Natural killer cell treated with Interleukin-12 subunit alpha and Interleukin-12 subunit beta and Interleukin-15 and Interleukin-18, amount 100 ng/mL, for 72 hours (primary cell): Measurements from ENCODE around the gene SLF2. TPM values are rescaled to one million over a fixed set of nuclear protein-coding genes. Genes with fewer than 3 reads are reported as not detected.

Experiments
- ATAC-seq, 2 donors: fragments of 150-1000 bp; cut with Tn5 transposase in 1 of 2; sonication (Bioruptor Pico), chemical (Tn5 transposase) in 1 of 2; 2 replicates each; pipeline ENCODE4 v1.10.0; 2021
- DNase-seq: peaks from one replicate; pipeline ENCODE4 v3.0.0; 2022; ENCODE audit warnings: low spot score
- H3K27ac Mint-ChIP-seq, 2 donors: 1 replicate in 1 of 2; 2 replicates in 1 of 2; pipeline ENCODE4 v1.8.0; 2022; ENCODE audit warnings: mixed read lengths in 2 of 2, mild to moderate bottlenecking in 1 of 2, moderate library complexity in 1 of 2
- H3K27me3 Mint-ChIP-seq, 2 donors: 1 replicate in 1 of 2; 2 replicates in 1 of 2; pipeline ENCODE4 v1.8.0; 2022; ENCODE audit warnings: mixed read lengths in 2 of 2
- H3K36me3 Mint-ChIP-seq: one replicate; pipeline ENCODE4 v1.8.0; 2022; ENCODE audit warnings: mixed read lengths
- H3K4me1 Mint-ChIP-seq, 2 donors: 1 replicate in 1 of 2; 2 replicates in 1 of 2; pipeline ENCODE4 v1.8.0; 2022; ENCODE audit warnings: low read depth in 2 of 2, mixed read lengths in 2 of 2, mild to moderate bottlenecking in 1 of 2
- H3K4me3 Mint-ChIP-seq: one replicate; pipeline ENCODE4 v1.8.0; 2022; ENCODE audit warnings: mixed read lengths
- H3K9me3 Mint-ChIP-seq: 2 replicates; pipeline ENCODE4 v1.8.0; 2022; ENCODE audit warnings: mixed read lengths
- total RNA-seq, 2 donors: library from RNA; stranded (reverse); gene quantifications; one replicate each; pipeline ENCODE4 v1.2.3, GENCODE V29; 2022

The SLF2 gene
- total RNA-seq, 2 donors from 2014 or later, result 27.8 to 44.3 TPM

DNA sequence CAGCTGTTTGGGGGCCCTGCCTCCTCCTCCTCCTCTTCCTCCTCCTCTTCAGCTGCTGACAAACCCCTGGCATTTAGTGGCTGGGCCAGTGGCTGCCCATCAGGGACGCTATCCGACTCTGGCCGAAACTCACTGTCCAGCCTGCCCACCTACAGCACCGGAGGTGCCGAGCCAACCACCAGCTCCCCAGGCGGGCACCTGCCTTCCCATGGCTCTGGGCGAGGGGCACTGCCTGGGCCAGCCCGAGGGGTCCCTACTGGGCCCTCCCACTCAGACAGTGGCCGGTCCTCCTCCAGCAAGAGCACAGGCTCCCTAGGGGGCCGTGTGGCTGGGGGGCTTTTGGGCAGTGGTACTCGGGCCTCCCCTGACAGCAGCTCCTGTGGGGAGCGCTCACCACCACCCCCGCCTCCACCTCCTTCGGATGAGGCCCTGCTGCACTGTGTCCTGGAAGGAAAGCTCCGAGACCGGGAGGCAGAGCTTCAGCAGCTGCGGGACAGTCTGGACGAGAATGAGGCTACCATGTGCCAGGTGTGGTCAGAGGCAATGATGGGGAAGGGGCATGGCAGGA, 91.0 kb downstream of the SLF2 start:
- no peak overlapping the region for H3K4me3 Mint-ChIP-seq
- no peak for ATAC-seq
- DNase-seq, result no peak
- peaks cover 7 to 8% of the 10 kb centered on the region in 2 donors for H3K4me1 Mint-ChIP-seq
- no peaks in the 10 kb centered on the region for H3K36me3 Mint-ChIP-seq
- no peak overlapping the region for H3K27ac Mint-ChIP-seq
- H3K27me3 Mint-ChIP-seq, result no peaks in the 10 kb centered on the region
- no peaks in the 10 kb centered on the region for H3K9me3 Mint-ChIP-seq

- Mint-ChIP-seq H3K27ac (no peak overlapping the region), H3K36me3 (no peaks in the 10 kb centered on the region)
These were observed 92.6 kb downstream of the SLF2 start for GRCh38 chr10:101005361-101005760.

DNA sequence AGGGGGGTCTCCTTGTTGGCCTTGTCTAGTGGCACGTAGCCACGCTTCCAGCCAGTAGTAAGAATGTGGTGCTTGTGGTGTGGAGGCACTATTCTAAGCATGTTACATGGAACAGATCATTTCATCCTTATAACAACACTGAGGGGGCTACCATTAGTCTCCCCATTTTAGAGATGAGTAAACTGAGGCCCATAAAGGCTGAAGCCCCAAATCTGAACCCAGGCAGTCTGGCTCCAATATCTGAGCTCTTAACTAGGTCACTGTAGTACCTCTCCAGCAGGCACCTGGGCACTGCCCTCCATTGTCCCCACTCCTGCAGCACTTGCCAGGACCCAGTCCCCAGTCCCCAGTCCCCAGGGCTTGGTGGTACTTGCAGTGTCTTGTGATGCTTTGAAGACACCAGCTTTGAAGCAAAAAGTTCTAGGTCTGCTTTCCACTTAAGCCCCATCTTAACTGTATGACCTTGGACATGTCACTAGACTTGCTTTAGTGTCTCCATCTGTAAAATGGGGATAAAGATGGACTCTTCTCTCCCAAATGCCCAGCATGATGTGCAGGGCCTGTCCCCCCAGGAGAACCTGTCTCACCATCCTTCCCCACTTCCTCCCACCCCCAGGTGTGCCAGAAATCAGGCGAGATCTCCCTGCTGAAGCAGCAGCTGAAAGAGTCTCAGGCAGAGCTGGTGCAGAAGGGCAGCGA, 93.3 kb downstream of the SLF2 start:
- ATAC-seq (no peak), DNase-seq (no peak)
- Mint-ChIP-seq H3K36me3 (no peaks in the 10 kb centered on the region), H3K27me3 (no peaks in the 10 kb centered on the region), H3K27ac (no peak overlapping the region), H3K4me1 (peaks cover 3% of the 10 kb centered on the region in 2 donors), H3K9me3 (no peaks in the 10 kb centered on the region), H3K4me3 (no peak overlapping the region)

More at GRCh38 chr10:101005361-101005760, 92.6 kb downstream of the SLF2 start:
- Mint-ChIP-seq H3K27me3 (no peaks in the 10 kb centered on the region), H3K4me3 (no peak overlapping the region), H3K4me1 (peaks cover 5 to 6% of the 10 kb centered on the region in 2 donors), H3K9me3 (no peaks in the 10 kb centered on the region)
- DNase-seq, result no peak
- no peak for ATAC-seq

- ATAC-seq (no peak), DNase-seq (no peak)
- Mint-ChIP-seq H3K36me3 (no peaks in the 10 kb centered on the region), H3K4me3 (no peak overlapping the region), H3K27ac (no peak overlapping the region), H3K27me3 (no peaks in the 10 kb centered on the region), H3K9me3 (no peaks in the 10 kb centered on the region), H3K4me1 (no peaks in the 10 kb centered on the region)
These were observed 93.9 kb downstream of the SLF2 start for GRCh38 chr10:101006593-101007098.

- DNase-seq, result no peak
- no peak overlapping the region for H3K27ac Mint-ChIP-seq
- no peak for ATAC-seq
- no peaks in the 10 kb centered on the region for H3K9me3 Mint-ChIP-seq
- H3K4me1 Mint-ChIP-seq, result no peaks in the 10 kb centered on the region
- H3K27me3 Mint-ChIP-seq, result no peaks in the 10 kb centered on the region
- no peaks in the 10 kb centered on the region for H3K36me3 Mint-ChIP-seq
- no peak overlapping the region for H3K4me3 Mint-ChIP-seq
These were observed 94.4 kb downstream of the SLF2 start for GRCh38 chr10:101007099-101007711.

- DNase-seq (no peak), ATAC-seq (no peak)
- peaks cover 1 to 2% of the 10 kb centered on the region in 2 donors for H3K27me3 Mint-ChIP-seq
- H3K4me3 Mint-ChIP-seq, result no peak overlapping the region
- no peaks in the 10 kb centered on the region for H3K9me3 Mint-ChIP-seq
- H3K4me1 Mint-ChIP-seq, result peaks cover 5% of the 10 kb centered on the region in 2 donors
- H3K27ac Mint-ChIP-seq, result no peak overlapping the region
- H3K36me3 Mint-ChIP-seq, result no peaks in the 10 kb centered on the region
These were observed 95.4 kb downstream of the SLF2 start for GRCh38 chr10:101007915-101008822.

- no peak overlapping the region for H3K4me3 Mint-ChIP-seq
These were observed 96.2 kb downstream of the SLF2 start for GRCh38 chr10:101008823-101009423.

GRCh38 chr10:101010329-101010728, 97.6 kb downstream of the SLF2 start:
- Mint-ChIP-seq H3K27ac (no peak overlapping the region), H3K9me3 (no peaks in the 10 kb centered on the region), H3K36me3 (no peaks in the 10 kb centered on the region), H3K27me3 (peaks cover 6% of the 10 kb centered on the region in 2 donors), H3K4me3 (no peak overlapping the region), H3K4me1 (peaks cover 8 to 13% of the 10 kb centered on the region in 2 donors)
- ATAC-seq (no peak), DNase-seq (no peak)

More at GRCh38 chr10:101008823-101009423, 96.2 kb downstream of the SLF2 start:
- no peaks in the 10 kb centered on the region for H3K9me3 Mint-ChIP-seq
- H3K27me3 Mint-ChIP-seq, result peaks cover 4 to 6% of the 10 kb centered on the region in 2 donors
- no peak overlapping the region for H3K27ac Mint-ChIP-seq
- no peak for DNase-seq
- no peaks in the 10 kb centered on the region for H3K36me3 Mint-ChIP-seq
- peaks cover 7 to 8% of the 10 kb centered on the region in 2 donors for H3K4me1 Mint-ChIP-seq
- ATAC-seq, result no peak

- Mint-ChIP-seq H3K4me3 (no peak overlapping the region), H3K27me3 (peaks cover 14 to 16% of the 10 kb centered on the region in 2 donors)
- ATAC-seq, result no peak
These were observed 99.0 kb downstream of the SLF2 start for GRCh38 chr10:101011517-101012423.

DNA sequence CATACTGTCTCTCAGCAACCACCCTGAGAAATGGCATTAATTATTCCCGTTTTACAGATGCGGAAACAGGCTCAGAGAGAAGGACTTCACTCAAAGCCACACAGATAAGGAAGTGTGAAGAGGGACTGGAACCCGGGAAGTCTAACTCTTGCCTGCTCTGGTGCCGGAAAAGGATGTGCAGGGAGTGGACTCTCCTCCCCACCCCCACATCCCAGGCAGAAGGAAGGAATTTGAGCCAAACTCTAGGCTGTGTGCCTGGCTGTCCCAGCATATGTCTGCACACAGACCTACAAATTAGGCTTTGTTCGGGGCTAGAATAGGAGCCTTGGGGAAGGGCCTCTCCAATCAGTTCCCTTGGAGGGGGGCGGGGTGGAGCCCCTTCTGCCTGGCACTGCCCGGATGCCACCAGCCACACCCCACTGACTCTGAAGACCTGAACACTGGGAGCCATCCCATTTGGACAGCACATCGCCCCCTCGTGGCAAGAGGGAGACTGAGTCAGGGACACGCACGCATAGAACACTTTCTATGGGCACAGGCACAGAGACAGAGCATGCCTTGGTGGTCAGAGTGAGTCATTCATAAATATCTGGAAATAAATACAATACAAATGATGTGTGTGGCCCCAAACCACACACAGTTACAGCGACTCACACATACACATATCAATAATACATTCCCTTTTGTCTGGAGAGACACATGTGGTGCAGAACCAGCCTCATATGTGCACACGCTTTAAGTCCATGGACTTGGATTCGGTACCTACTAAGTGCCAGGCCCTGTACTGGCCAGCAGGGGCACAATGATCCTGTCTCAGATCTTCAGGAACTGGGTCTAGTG, 100.0 kb downstream of the SLF2 start:
- ATAC-seq (peak; percentile 84 to 85), DNase-seq (peak; percentile 83)
- Mint-ChIP-seq H3K4me3 (no peak overlapping the region), H3K27me3 (peaks cover 20 to 26% of the 10 kb centered on the region in 2 donors), H3K36me3 (no peaks in the 10 kb centered on the region), H3K9me3 (no peaks in the 10 kb centered on the region), H3K27ac (no peak overlapping the region), H3K4me1 (peaks cover 8 to 13% of the 10 kb centered on the region in 2 donors)

More at GRCh38 chr10:101011517-101012423, 99.0 kb downstream of the SLF2 start:
- no peak for DNase-seq
- Mint-ChIP-seq H3K9me3 (no peaks in the 10 kb centered on the region), H3K36me3 (no peaks in the 10 kb centered on the region), H3K27ac (no peak overlapping the region), H3K4me1 (peaks cover 8 to 13% of the 10 kb centered on the region in 2 donors)

DNA sequence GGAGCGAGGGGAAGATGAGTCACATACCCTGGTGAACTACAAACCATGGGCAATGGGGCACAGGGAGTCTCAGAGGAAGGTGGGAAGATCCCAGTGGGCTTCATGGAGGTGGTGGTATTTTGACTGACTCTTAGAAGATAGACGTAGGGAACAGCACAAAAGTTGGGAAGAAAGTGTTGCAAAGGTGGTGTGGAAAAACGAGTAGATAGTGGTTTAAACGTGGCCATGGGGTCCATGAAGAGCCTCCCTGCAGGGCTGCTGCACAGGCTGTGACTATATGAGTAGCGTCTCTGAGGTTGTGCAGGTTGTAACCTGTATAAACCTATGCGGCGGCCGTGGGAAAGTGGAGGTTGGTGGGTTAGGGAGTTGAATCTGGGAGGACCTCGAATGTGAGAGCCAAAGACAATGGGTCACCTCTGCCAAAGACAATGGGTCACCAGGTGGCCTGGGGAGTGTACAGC, 100.6 kb downstream of the SLF2 start:
- no peak for ATAC-seq
- DNase-seq, result no peak
- Mint-ChIP-seq H3K9me3 (no peaks in the 10 kb centered on the region), H3K27ac (no peak overlapping the region), H3K27me3 (peaks cover 22 to 26% of the 10 kb centered on the region in 2 donors), H3K4me1 (peaks cover 8 to 15% of the 10 kb centered on the region in 2 donors), H3K4me3 (no peak overlapping the region), H3K36me3 (no peaks in the 10 kb centered on the region)
